Stimulated activated naive CD4-positive, alpha-beta T cell treated with Interleukin-2 at 50 U/mL for 16 hours (primary cell): Measurements from ENCODE around the gene USP53.
"Not testable (repeated sequence)": the region's sequence is repeated elsewhere in the genome, so short reads cannot be mapped to it uniquely, and the experiment has no call there.

ENCODE experiments used
- DNase-seq: peaks from one replicate; lab custom pipeline; 2025; lab: John Stamatoyannopoulos, UW

The USP53 gene

GRCh38 chr4:119228406-119228805, 15.9 kb downstream of the USP53 start:
- no peak for DNase-seq

- no peak for DNase-seq
Observed at GRCh38 chr4:119229908-119230687, 17.6 kb downstream of the USP53 start.

GRCh38 chr4:119231491-119231890, 19.0 kb downstream of the USP53 start:
- no peak for DNase-seq

- DNase-seq = no peak
Observed at GRCh38 chr4:119232286-119232685, 19.8 kb downstream of the USP53 start.

GRCh38 chr4:119233191-119233590, 20.7 kb downstream of the USP53 start:
- no peak for DNase-seq

GRCh38 chr4:119233750-119234149, 21.2 kb downstream of the USP53 start:
- DNase-seq = no peak

- no peak for DNase-seq
Observed at GRCh38 chr4:119237201-119237600, 24.7 kb downstream of the USP53 start.

- no peak for DNase-seq
Observed at GRCh38 chr4:119237642-119238041, 25.1 kb downstream of the USP53 start.

GRCh38 chr4:119238068-119238722, 25.7 kb downstream of the USP53 start:
- no peak for DNase-seq

- DNase-seq = no peak
Observed at GRCh38 chr4:119240128-119240527, 27.6 kb downstream of the USP53 start.

GRCh38 chr4:119240568-119240967, 28.1 kb downstream of the USP53 start:
- DNase-seq = no peak

GRCh38 chr4:119242417-119242816, 29.9 kb downstream of the USP53 start:
- DNase-seq = no peak

GRCh38 chr4:119243868-119244267, 31.4 kb downstream of the USP53 start:
- no peak for DNase-seq

GRCh38 chr4:119244344-119244743, 31.8 kb downstream of the USP53 start:
- DNase-seq = no peak

- no peak for DNase-seq
Observed at GRCh38 chr4:119244832-119245231, 32.3 kb downstream of the USP53 start.

- no peak for DNase-seq
Observed at GRCh38 chr4:119246177-119246733, 33.7 kb downstream of the USP53 start.

GRCh38 chr4:119251037-119251436, 38.5 kb downstream of the USP53 start:
- DNase-seq = not testable (repeated sequence)

GRCh38 chr4:119255223-119255622, 42.7 kb downstream of the USP53 start:
- DNase-seq = not testable (repeated sequence)

- no peak for DNase-seq
Observed at GRCh38 chr4:119260528-119260927, 48.0 kb downstream of the USP53 start.

- DNase-seq = no peak
Observed at GRCh38 chr4:119261986-119262385, 49.5 kb downstream of the USP53 start.

- DNase-seq = no peak
Observed at GRCh38 chr4:119264743-119265142, 52.2 kb downstream of the USP53 start.

- no peak for DNase-seq
Observed at GRCh38 chr4:119266153-119266552, 53.6 kb downstream of the USP53 start.

- no peak for DNase-seq
Observed at GRCh38 chr4:119268466-119268865, 56.0 kb downstream of the USP53 start.
